SIG-M5 treated with dmso at 0.1 percent for 504 hours (cell line): ENCODE results near the gene ACTN4.
A peak's percentile ranks its signal among the peaks of the same experiment; 100 is the strongest.
"Not testable (repeated sequence)": the region's sequence is repeated elsewhere in the genome, so short reads cannot be mapped to it uniquely, and the experiment has no call there.

Experiments
- DNase-seq: peaks from one replicate; lab custom pipeline; 2025; ENCODE audit not compliant: unreplicated experiment; lab: John Stamatoyannopoulos, UW

Gene ACTN4

DNA sequence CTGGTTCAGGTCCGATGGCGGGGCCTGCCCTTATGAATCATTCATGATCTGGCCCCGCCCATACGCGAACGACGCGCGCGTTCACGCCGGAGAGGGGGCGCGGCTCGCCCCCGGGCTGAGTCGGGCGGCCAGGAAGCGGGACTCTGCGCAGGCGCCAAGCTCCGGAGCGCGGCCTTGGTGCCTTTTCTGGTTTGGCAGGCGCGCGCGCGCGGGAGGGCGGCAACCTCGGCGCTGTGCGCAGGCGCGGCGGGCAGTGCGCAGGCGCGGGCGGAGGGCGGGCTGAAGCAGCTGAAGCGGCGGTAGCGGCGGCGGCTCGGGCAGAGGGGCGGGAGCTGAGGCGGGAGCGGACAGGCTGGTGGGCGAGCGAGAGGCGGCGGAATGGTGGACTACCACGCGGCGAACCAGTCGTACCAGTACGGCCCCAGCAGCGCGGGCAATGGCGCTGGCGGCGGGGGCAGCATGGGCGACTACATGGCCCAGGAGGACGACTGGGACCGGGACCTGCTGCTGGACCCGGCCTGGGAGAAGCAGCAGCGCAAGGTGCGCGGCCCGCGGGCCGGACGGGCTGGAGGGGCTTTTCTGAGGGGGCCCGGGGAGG, at the start of gene ACTN4:
ACTN4 (plus strand) TSS at position 282 of the 598 bp plus-strand sequence; CDS start at position 379, 97 bp downstream.
- DNase-seq: peak; percentile 90

- no peak for DNase-seq
These were observed 47.7 kb upstream of the ACTN4 start for GRCh38 chr19:38599722-38600121.

GRCh38 chr19:38602856-38603255, 44.6 kb upstream of the ACTN4 start:
- DNase-seq: not testable (repeated sequence)

GRCh38 chr19:38606131-38606530, 41.3 kb upstream of the ACTN4 start:
- DNase-seq: no peak

DNA sequence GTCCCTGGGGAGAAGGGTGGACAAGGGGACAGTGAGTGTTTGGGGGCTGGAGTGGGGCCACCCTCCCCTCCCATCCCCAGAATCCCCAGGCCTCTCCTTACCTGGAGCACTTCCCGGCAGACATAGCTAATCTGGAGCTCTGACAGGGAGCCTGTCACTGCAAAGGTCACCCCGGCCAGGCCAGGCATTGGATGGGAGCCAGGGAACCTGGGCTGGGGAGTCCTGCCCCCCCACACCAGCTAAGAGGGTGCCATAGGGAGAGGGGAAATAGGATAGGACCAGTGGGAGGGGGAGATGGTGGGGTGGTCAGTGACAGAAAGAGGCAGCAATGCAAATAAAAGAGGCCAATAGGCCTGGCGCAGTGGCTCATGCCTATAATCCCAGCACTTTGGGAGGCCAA, 33.2 kb upstream of the ACTN4 start:
- DNase-seq: no peak

GRCh38 chr19:38615007-38615581, 32.4 kb upstream of the ACTN4 start:
- no peak for DNase-seq

GRCh38 chr19:38616265-38616664, 31.2 kb upstream of the ACTN4 start:
- DNase-seq: no peak

DNA sequence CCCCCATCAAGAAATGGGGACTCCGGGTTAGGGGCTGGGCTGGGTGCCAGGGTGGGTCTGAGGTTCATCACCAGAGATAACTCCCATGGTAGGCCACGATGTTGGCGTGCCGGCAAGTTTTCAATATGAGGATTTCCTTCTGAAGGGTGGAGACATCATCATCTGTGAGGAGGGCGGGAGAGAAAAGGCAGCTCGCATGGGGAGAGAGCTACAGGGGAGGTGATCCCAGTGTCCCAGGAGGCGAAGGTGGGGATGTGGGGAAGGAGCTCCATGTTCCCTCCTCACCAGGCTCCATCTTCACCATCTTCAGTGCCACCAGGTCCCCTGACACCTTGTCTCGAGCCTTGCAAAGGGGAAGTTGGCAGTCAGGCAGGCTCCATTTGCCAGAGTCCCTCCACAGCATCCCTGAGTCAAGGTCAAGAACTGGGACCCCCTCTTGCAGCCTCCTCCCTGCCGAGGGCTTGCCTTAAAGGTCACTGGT, 30.1 kb upstream of the ACTN4 start:
- no peak for DNase-seq

GRCh38 chr19:38617764-38618589, 29.5 kb upstream of the ACTN4 start, which contains the start of gene MAP4K1:
TSS of gene MAP4K1 (minus strand) at chr19:38617953. CDS start at chr19:38617895, 58 bp downstream.
- peak; percentile 59 for DNase-seq

DNA sequence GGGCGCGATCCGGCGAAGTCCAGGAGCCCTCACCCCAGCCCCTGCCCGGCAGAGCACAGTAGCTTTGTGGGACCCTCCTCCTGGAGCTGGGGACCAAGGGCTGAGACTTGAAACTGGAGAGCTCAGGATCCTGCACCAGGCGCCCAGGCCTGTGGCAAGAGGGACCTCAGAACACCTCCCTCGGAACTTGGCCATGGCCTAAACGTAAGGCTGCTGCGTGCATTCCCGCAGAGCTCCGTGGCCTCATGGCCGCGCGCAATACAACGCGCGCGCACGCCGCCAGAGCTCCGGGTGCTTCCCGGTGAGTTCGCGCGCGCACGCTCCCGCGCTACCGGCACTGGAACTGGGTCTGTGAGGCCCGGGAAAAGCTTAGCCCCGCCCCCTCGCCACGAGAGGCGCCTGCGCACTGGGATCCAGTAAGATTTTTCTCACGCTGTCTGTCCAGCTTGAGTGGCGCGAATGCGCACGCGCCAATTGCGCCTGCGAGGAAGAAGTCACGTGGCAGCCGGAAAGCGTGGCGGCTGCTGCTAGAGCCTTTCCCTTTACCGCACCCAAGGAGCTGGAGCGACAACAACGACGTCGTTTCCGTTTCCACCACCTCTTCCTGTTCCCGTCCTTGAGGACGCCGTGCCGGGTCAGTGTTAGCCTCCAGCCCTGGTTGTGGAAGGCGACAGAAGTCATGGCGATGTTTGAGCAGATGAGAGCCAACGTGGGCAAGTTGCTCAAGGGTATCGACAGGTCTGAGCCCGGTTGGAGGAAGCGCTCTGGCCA, 28.7 kb upstream of the ACTN4 start, which contains the start of gene EIF3K:
EIF3K (plus strand) TSS at position 599 of the 771 bp plus-strand sequence; CDS start at position 680, 81 bp downstream.
- DNase-seq: peak; percentile 97

- DNase-seq: no peak
These were observed 27.9 kb upstream of the ACTN4 start for GRCh38 chr19:38619361-38620174.

GRCh38 chr19:38624822-38625221, 22.6 kb upstream of the ACTN4 start:
- DNase-seq: no peak

DNA sequence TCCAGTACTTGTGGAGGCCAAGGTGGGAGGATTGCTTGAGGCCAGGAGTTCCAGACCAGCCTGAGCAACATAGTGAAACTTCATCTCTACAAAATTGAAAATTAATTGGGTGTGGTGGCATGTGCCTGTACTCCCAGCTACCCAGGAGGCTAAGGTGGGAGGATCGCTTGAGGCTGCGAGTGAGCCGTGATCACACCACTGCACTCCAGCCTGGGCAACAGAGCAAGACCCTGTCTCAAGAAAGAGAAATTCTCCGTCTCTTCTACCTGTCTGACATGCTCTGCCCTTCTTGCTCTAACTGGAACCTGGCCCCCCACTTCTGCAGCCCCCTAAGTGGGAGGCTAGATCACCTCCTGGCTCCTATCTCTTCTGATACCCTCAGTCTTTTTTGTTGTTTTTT, 21.0 kb upstream of the ACTN4 start:
- DNase-seq: no peak

GRCh38 chr19:38629568-38629967, 17.9 kb upstream of the ACTN4 start:
- no peak for DNase-seq

- DNase-seq: not testable (repeated sequence)
These were observed 16.1 kb upstream of the ACTN4 start for GRCh38 chr19:38631301-38631700.

- DNase-seq: not testable (repeated sequence)
These were observed 15.5 kb upstream of the ACTN4 start for GRCh38 chr19:38631811-38632475.

- DNase-seq: no peak
These were observed 14.8 kb upstream of the ACTN4 start for GRCh38 chr19:38632476-38633213.

GRCh38 chr19:38634757-38635482, 12.5 kb upstream of the ACTN4 start:
- DNase-seq: peak; percentile 50
